ENCODE measurements around the gene RPUSD2.
"Not testable (repeated sequence)": the region's sequence is repeated elsewhere in the genome, so short reads cannot be mapped to it uniquely, and the experiment has no call there.

Gene RPUSD2

DNA sequence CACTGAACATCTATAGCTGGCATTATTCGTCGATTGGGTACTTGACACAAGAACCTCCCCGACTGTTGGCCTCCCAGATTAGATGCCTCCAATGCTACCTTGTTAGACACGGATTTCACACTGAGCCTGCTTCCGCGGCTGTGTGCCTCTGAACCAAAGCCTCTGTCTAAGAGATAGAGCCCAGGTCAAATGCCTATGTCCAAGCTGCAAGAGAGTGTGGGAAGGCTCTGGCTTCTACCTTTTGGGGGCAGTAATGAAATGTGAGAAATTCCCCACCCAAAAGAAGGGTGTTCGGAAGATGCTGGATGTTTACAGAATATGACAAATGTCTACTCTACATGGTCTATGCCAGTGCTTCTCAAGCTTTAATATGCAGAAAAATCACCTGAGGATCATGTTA is 2.0 kb upstream of the RPUSD2 start:
- DNase-seq = no peak

DNA sequence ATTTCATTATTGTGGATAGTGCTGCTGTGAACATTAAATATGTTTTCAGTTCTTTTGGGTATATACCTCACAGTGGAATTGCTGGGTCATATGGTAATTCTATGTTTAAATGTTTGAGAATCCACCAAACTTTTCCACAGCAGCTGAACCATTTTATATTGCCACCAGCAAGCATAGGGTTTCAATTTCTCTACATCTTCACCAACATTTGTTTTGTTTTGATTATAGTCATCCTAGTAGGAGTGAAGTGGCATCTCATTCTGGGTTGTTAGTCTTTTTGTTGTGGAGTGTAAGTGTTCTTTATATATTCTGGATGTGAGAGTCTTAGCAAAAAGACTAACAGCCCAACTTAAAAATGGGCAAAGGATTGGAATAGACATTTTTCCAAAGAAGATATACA is 6.0 kb downstream of the RPUSD2 start:
- DNase-seq = no peak

DNA sequence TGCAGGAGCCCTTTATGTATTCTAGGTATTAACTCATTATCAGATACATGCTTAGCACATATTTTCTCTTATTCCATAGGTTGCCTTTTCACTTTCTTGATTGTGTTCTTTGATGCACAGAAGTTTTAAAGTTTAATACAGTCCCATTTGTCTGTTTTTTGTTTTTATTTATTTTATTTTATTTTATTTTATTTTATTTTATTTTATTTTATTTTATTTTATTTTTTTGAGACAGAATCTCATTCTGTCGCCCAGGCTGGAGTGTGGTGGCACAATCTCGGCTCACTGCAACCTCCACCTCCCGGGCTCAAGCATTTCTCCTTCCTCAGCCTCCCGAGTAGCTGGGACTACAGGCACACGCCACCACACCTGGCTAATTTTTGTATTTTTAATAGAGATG is 7.8 kb downstream of the RPUSD2 start:
- not testable (repeated sequence) for DNase-seq

DNA sequence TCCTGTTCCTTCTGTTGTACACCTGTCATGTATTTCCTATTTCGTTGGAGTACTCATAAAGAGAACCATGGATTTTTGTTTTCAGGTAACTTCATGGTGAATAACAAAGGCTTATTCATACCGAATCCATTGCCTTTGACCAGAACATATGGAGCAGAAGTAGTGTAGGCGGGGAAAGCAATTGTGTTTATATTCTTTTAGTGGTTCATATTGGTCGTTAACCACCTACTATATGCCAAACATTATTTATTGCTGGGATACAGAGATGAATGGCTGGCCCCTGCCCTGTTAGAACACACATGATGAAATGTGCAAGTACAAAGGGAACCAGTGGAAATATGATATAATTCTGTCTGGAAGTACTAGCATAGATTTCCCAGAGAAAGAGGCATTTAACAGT is 9.8 kb downstream of the RPUSD2 start:
- no peak for DNase-seq

DNA sequence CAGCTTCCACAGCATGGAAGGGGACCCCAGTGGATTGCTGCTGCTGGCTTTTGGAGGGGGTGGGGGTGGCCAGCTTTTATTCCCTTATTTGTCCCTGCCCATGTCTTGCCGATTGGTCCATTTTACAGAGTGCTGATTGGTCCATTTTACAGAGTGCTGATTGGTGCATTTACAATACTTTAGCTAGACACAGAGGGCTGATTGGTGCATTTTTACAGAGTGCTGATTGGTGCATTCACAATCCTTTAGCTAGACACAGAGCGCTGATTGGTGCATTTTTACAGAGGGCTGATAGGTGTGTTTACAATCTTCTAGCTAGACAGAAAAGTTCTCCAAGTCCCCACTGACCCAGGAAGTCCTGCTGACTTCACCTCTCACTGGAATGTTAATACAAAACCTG is 12.7 kb downstream of the RPUSD2 start:
- not testable (repeated sequence) for DNase-seq

DNA sequence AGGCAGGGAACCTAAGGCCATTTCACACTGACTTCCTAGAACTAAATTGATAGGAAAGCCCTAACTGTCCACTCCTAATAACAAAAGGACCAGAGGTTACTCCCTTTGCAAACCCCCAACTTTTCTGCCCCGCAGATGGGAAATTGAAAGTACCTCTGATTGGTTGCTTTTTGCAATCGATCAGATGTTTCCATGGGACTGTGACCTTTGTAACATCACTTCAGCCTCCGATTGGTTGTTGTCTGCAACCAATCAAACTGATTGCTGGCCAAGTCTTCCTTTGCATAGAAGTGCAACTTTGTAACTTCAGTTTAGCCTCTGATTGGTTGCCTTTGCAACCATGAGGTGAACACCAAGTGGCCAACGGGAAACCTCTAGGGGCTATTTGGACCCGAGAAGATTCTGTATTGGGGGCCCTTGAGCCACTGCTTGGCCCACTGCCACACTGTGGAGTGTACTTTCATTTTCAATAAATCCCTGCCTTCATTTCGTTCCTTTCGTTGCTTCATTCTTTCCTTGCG is 13.7 kb downstream of the RPUSD2 start:
- DNase-seq = peak; percentile 49

DNA sequence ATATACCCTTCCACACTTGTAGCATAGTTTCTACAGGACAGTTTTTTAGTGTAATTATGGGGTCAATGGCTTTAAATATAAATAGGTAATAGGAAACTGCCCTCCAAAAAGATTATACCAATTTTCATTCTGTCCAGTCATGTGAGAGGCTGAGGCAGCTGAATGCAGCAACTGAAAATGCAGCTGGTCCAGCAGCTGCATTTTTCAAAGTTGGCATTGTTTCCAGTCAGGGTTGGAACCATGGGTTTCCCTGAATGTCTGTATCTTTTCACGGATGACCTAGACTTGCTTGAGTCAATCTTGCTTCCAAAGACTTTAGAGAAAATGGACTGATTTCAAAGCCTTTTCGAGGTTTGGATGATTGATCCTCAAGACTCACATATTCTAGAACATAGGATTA is 15.1 kb downstream of the RPUSD2 start:
- DNase-seq = no peak

DNA sequence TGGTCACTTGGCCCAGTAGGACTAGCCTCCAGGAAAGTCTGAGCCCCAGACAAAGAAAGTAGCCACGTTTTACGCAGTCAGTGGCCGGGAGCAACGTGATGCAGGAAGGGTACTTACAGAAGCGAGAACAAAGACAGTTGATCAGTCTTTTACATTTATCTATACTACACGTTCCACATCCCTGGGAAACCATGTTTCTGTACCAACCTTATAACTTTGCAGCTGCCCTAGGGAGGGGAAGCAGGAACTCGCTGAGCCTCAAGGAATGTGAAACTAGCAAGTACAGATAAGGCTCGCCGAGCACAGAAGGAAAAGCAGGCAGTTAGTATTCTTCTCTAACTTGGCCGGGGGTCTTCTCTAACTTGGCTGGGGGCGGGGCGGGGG is 21.6 kb downstream of the RPUSD2 start:
- no peak for DNase-seq

DNA sequence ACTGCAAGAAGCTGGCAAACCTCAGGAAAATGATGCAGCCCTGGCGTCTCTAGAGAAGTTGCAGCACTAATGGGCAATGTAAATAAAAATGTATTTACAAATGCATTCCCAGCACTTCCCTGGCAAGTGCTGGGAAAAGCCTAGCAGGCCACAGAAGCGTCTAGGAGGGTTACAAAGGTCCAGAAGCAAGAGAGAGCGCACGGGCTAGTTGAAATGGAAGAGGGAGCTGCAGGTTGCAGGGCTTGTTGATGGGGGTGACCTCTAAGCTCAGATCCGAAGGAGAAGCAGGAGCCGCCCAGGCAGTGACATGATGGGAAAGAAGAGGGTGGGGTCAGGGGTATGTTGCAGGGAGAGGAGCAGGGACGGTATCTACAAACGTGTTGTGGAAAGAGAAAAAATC is 22.3 kb downstream of the RPUSD2 start:
- DNase-seq = no peak

DNA sequence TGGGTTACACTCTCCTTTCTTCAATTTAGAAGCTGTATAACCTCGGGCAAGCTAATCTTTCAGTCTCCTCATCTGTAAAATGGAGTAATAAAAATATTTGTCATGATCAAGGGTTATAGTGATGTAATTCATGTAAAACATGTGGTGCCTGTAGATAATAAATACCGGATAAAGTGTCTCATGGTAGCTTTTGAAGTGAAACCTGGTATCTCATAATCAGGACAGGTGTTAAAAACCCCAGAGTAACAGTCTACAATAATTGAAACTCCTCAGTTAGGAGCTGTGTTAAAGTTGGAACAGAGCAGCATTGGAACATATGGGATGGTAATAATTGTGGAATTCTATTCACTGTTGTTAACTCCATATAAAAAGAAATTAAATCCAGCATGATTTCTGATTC is 24.1 kb downstream of the RPUSD2 start:
- DNase-seq = peak; percentile 54

DNA sequence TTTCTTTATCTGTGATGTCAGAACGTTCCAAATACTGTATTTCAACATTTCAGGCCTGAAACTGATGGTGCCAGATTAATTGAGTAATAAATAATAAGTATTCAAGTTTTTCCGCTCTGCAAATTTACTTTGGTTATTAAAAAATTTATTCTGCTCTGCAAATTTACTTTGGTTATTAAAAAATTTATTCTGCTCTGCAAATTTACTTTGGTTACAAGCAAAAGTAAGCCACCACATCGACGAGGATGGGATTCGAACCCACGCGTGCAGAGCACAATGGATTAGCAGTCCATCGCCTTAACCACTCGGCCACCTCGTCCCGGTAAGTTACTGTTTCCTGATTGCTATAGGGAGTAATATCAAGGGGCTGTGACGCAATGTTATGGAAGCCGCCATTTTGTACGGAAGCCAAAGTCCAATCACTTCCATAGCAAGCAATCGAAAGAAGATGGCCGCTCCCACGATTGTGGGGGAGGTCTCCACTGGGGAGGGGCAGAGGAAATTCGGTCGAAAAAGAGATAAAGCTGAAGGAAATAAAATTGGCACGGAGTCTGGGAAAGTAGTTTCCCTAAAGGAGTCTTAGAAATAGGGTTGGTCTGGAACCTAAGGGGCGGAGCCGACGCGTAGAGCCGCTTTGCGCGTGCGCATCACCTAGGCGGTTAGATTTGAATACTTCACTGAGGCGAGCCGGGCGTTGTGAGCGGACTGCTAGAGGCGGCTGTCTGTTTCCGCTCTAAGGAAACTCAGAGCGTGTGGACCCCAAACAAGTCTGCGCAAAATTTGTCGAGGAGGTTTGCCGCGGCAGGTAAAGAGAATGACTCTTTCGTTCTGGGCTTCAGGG is 24.7 kb downstream of the RPUSD2 start, which contains the start of gene KNL1:
Gene KNL1 (plus strand): TSS at position 662 of the 841 bp plus-strand sequence. CDS start 8,683 bp downstream, outside the sequence.
- DNase-seq = peak; percentile 96

DNA sequence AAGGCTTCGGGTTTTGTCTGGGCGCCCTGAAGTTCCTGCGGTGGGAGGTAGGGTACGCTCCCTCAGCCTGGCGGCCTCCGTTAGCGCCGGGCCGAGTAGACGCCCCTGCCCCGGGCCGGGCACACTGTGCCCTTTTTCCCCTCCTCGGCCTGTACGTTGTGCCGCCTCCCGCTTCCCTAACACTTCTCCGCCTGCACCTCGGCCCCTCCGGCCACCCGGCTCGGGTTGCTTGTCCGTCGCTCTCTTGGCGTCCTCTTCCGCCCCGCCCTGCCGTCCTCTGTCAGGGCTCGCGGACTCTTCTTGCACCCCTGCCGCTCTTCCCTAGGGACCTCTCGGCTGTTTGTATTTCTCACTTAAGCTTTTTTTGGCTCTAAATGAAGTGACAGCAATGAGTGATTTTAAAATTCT is 25.3 kb downstream of the RPUSD2 start:
- no peak for DNase-seq

DNA sequence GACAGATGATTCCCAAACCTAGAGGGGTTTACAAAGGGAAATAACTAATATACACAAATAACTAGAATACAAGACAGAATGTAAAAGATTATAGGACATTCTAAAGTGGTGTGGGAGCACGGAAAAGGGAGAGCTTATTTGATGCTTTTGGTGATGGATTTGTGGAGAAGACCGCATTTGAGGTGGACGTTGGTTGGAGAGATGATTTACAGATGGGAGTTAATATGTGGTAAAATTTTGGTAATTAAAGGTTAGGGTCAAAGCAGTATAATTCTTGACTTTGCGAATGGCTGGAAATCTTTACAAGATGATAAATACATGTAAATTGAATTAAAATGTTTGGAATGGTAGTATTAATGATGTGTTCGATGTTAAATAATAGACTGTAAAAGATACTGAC is 26.1 kb downstream of the RPUSD2 start:
- no peak for DNase-seq

DNA sequence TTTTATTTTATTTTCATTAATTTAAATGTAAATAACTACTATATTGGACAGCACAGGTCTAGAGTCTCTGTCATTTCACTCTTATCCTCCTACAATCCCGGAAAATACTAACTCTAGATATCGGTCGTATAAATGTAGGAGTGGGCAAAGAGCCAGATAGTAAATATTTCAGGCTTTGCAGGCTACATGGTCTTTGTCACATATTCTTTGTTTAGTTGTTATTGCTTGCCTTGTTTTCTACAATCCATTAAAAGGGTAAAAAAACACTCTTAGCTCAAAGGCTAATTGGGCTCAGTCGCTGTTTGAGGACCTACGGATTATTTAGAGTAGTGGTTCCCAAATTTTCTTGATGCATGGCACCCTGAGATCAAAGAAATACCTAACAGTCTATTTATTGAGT is 26.7 kb downstream of the RPUSD2 start:
- no peak for DNase-seq

DNA sequence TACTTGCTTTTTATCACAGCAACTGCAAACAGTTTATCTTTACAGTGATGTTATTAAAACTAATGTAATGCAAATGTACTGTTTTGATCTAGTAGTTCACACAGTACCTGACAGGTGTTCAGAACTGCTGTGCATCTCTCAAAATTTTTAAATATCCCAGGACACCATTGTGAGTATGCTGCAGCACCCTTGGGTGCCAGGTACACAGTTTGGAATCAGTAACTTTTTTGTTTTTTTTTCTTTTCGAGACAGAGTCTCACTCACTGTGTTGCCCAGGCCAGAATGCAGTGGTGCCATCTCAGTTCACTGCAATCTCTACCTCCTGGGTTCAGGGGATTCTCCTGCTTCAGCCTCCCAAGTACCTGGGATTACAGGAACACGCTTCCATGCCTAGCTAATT is 27.9 kb downstream of the RPUSD2 start:
- no peak for DNase-seq

DNA sequence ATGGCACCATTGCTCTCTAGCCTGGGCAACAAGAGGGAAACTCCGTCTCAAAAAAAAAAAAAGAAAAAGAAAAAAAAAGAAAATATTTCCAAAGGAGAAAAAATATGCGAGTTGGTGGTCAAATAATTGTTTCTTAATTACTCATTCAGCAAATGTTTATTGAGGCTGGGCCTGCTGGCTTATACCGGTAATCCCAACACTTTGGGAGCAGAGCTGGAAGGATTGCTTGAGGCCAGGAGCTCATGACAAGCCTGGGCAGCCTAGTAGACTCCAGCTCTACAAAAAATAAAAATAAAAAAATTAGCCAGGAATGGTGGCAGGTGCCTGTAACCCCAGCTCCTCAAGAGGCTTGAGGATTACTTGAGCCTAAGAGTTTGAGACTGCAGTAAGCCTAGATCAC is 29.0 kb downstream of the RPUSD2 start:
- DNase-seq = no peak

DNA sequence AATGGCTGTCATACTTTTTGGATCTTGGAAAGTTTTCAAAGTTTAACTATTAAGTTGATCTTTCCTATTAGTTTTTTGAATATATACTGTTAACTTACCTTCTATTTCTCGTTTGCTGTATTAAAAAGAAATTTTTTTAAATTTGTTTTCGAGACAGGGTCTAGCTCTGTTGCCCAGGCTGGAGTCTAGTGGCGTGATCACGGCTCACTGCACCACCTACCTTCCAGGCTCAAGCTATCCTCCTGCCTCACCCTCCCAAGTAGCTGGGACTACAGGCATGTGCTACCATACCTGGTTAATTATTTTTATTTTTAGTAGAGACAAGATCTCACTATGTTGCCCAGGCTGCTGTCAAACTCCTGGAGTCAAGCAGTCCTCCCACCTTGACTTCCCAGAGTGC is 29.6 kb downstream of the RPUSD2 start:
- DNase-seq = no peak

DNA sequence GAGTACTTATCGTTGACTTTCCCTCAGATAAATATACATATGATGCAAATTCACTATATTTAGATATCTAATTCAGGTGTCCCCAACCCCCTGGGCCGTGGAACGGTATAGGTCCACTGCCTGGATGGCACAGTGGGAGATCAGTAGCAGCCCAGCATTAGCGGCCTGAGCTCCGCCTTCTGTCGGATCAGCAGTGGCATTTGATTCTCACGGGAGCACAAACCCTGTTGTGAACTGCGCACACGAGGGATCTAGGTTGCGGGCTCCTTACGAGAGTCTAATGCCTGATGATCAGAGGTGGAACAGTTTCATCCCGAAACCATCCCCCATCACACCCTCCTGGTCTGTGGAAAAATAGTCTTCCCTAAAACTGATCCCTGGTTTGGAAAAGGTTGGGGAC is 31.9 kb downstream of the RPUSD2 start:
- no peak for DNase-seq

DNA sequence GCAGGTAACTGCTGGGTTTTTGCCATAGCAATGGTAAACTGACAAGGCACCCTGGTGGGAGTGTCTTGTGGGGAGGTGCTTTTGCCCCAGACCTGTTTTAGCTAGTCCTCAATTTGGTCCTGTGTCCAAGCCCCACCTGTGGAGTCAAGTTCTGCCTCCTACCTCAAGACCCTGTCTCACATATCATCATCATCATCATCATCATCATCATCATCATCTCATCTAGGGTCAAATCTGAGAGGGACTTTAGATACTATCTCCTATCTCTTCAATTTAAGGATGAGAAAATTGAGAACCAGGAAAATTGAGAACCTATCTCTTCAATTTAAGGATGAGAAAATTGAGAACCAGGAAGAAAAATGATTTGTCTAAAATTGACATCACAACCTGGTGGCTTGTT is 34.8 kb downstream of the RPUSD2 start:
- no peak for DNase-seq

DNA sequence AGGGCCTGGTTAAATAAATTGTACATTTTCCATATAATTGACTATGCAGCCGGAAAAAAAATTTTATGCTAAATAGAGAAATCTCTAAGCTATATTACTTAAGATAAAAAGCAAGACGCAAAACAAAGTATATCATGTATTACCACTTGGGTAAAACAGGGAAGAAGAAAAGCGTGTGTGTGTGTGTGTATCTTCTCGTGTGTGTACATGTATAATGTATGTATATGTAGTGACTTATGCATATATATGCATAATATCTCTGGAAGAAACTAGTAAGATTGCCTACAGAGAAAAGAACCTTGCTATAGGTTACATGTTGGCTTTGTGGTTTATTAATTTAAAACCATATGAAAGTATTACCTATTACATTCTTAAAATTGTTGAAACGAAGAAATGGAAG is 44.0 kb downstream of the RPUSD2 start:
- DNase-seq = no peak

DNA sequence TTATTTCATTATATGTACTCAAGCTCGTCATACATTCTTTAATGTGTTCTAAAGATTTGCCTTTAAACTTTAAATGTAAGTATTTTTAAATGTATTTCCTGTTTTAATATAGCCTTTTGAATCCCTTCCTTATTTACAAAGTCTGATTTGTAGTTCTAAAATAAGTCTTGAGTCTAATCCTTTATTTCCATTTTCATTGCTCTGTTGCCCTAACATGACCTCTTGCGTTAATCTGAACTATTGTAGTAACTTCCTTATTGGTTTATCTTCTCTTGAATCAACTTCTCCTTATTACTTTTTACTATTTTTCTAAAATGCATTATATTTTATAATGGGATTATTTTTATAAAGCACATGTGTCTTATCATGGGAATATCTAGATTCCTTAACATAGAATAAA is 48.9 kb downstream of the RPUSD2 start:
- DNase-seq = no peak

DNA sequence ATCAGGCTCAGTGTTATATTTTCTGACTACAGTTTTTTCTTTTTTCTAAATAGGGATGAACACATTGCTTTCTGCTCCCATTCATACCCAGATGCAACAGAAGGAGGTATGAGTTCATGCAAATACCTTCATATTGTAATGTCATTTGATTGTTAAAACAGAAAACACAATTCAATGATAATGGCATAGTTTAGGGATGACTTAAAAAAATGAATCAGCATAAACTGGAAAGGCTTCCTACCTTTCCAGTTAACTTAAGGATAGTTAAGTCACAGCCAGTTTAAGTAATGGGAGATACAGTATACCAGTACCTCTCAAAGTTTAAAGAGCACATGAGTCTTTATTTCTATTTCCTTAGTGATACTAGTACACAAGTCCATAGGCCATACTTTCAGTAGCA is 49.8 kb downstream of the RPUSD2 start:
- DNase-seq = no peak

DNA sequence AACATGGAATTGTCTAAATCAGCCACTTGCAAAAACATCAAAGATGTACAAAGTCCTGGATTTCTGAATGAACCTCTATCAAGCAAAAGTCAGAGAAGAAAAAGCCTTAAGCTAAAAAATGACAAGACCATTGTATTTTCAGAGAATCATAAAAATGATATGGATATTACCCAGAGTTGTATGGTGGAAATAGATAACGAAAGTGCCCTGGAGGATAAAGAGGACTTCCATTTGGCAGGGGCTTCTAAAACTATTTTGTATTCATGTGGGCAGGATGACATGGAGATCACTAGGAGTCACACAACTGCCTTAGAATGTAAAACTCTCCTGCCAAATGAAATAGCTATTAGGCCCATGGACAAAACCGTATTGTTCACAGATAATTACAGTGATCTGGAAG is 54.3 kb downstream of the RPUSD2 start:
- no peak for DNase-seq
